GM19324 (cell line): ENCODE results near the gene ERC1.

ENCODE experiments used
- ATAC-seq: cut with Tn5 transposase; IDR thresholded peaks from one replicate; pipeline ENCODE4 v1.9.1; 2021; ENCODE audit warnings: mild to moderate bottlenecking, moderate library complexity; ENCODE audit not compliant: unreplicated experiment, low FRiP score

The ERC1 gene

DNA sequence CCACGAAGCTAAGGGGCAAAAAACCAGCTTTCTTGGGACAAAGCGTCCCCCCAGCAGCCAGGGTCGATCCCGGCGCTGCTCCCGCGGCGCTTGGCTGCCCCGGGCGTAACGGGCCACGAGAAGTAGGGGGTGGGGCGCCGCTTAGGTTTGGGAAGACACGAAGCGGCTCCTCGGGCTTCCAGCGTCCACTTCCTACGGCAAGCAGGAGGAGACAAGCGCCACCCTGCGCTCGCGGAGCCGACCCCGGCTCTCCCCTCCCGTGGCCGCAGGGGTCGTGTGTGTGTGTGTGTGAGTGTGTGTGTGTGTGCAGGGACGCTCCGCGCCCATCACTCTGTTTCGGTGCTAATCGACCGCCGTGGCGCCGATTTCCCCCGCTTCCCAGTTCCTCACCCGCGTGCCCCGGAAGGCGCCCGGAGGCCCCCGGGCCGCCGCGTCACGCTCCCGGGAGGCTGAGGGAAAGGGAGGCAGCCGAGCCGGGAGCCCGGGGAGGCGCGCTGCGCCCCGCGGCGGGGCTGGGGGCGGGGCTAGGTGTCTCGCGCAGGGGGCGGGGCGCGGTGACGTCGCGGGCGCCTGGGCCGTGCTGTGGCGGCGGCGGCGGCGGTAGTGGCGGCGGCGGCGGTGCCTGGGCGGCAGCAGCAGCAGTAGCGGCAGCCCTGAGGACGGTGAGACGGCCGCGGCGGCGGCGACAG lies at the start of gene ERC1:
Gene ERC1 (plus strand): TSS at position 563 of the 689 bp plus-strand sequence. CDS start 36,681 bp downstream, outside the sequence.
- ATAC-seq = peak; percentile 88

DNA sequence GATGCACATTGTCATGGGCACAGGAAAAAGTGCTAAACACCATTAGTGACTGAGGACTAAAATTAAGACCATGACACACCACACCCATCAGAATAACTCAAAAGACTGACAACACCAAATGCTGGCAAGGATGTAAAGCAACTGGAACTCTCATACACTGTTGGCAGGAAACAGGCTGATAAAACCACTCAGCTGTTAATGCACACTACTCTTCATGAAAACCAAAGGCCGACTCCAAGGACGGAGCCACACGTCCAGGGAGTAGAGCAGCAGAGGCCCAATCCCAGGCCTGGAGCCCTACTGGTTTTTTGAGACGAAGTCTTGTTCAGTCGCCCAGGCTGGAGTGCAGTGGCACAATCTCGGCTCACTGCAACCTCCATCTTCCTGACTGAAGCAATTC lies 48.0 kb upstream of the ERC1 start:
- ATAC-seq = no peak

DNA sequence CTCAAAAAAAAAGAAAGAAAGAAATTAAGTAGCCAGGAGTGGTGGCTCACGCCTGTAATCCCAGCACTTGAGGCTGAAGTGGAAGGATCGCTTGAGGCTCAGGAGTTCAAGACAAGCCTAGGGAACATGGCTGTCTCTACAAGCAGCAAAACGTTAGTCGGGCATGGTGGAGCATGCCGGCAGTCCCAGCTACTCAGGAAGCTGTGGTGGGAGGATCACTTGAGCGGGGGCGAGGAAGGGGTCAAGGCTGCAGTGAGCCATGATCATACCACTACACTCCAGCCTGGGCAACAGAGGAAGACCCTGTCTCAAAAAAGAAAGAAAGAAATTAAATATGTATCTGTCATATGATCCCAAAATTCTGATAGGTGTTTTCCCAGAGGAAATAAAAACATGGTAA lies 46.8 kb upstream of the ERC1 start:
- no peak for ATAC-seq

DNA sequence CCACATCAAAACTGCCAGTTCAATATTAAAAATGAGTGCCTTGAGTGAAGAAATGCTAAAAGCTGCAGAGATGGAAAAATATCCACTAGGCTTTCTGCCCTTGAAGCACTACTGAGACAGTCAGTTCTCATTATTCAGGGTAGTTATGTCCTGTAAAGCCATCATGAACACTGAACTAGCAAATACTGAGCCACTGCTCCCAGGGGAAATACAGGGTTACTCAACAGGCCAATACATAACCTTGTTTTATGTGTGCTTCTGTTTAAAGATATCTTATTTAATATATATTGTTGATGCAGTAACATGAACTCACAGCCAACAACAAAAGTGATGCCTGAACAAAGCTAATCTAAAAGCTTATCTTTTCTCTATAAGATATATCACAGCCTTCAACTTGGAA lies 44.8 kb upstream of the ERC1 start:
- no peak for ATAC-seq

DNA sequence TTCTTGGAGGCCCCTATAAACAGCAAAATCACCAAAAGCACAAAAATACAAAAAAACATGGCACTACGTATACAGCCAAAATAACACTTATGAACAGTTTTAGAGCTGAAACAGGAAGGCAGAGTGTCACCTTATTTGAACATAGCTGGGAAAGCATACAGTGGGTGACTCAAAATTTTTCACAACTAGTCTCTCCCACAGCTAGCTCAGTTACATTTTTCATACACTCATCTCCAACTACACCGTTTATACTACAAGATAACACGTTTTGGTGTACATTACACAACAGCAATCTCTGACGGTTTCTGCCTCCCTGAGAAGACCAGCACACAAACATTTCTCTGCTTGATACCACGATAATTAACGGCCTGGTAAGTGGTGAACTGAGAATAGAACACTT lies 44.4 kb upstream of the ERC1 start:
- ATAC-seq = no peak

DNA sequence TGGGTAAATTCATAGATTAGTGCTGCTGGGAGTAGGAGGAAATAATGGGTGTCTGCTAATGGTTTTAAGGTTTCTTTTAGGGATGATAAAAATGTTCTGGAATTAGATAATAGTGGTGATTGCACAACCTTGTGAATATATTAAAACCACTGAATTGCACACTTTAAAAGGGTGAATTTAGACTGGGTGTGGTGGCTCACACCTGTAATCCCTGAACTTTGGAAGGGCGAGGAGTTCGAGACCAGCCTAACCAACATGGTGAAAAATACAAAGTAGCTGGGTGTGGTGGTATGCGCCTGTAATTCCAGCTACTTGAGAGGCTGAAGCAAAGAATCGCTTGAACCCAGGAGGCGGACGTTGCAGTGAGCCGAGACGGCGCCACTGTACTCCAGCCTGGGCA lies 42.8 kb upstream of the ERC1 start:
- ATAC-seq = no peak

DNA sequence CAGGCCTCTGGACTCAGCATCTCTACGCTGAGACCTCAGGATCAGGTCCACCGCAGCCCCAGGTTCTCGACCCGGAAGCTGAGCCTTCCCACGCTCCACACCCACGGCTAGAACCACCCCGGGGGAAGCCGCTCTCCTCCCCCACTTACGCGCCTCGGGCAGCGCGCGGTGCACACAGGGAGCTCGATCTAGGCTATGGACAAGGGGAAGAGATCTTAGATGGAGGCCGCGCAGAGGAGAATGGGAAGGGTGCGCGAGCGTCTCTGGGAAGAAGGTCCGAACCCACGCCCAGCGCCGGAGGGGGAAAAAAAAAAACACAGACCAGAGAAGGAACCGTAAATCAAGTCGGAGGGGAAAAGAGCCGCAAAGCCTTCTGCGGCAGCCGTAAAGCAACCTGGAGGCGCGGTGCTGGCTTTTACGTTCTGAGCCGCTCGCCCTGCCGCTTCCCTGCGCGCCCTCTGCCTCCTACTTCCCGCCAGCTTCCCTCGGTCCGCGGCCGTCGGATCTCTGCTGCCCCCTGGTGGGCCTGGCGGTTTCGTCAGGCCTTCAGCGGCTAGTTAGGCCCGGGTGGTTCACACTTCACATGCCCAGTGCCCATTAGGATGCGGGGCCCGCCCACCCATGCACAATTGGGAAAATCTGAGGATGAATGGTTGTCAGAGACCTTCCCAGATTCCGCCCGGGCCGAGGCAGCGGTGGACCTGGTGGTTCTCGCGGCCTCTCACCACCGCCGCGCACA lies 41.4 kb upstream of the ERC1 start, which contains the start of gene RAD52:
Gene RAD52 (minus strand): TSS at position 242 of the 739 bp plus-strand sequence. CDS start 16,636 bp downstream, outside the sequence.
- ATAC-seq = peak; percentile 90

DNA sequence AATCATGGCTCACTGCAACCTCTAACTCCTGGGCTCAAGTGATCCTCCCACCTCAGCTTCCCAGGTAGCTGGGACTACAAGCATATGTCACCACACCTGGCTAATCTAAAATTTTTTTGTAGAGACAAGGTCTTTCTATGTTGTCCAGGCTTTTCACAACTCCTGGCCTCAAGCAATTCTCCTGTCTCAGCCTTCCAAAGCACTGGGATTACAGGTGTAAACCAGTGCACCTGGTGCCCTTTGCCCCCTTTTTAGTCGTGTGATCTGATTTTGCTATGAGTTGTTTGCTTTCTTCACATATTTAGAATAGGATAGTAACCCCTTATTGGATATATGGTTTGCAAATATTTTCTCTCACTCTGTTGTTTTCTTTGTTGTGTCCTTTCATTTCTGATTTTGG lies 39.8 kb upstream of the ERC1 start:
- no peak for ATAC-seq

DNA sequence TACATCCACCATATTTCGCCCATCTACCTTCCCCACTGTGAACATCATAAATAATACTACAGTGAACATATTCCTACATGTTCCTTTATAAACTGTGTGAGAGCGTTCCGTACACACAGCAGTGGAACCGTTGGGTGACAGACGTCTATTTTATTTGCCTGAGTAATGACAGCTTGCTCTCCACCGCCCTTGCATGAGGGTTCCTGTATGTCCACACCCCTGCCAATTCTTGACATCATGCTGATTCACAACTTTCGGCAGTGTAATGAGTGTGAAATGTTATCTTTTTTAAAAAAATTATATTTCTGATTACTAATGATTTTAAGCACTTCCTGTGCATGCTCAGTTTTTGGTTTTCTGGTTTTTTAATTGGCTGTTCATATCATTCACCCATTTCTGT lies 37.2 kb upstream of the ERC1 start:
- no peak for ATAC-seq

DNA sequence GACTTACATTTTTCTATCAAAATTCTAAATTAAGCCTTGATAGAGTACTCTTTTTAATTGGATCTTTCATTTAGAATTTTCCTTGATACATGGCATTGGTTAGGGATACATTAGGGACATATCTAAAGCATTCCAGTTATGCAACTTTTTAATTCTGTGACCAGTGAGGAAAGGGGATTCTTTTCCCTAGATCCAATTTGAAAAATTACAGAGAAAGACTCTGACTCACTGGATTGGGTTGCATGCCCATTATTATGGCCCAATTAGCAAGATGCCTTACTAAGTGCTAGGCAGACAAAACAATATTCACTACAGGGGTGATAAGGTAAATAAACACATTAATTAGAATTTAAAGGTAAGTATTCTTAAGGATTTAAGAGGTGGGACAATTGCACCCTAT lies 36.3 kb upstream of the ERC1 start:
- ATAC-seq = no peak

DNA sequence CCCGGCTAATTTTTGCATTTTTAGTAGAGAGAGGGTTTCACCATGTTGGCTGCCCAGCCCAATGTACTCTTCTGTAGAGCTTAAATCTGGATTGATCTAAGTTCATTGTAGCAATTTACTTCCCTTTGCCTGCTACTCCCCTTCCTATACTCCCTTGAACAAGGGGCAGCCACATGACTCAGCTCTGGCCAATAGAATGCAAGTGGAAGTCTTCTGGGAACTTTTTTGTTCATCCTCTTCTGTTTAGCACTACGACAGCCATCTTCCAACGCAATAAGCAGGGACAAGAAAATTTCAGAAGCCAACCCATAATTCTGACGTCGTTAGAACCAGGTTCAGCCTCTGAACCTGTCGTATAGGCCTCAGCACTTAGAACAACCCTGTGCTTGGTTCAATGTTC lies 35.1 kb upstream of the ERC1 start:
- ATAC-seq = no peak

DNA sequence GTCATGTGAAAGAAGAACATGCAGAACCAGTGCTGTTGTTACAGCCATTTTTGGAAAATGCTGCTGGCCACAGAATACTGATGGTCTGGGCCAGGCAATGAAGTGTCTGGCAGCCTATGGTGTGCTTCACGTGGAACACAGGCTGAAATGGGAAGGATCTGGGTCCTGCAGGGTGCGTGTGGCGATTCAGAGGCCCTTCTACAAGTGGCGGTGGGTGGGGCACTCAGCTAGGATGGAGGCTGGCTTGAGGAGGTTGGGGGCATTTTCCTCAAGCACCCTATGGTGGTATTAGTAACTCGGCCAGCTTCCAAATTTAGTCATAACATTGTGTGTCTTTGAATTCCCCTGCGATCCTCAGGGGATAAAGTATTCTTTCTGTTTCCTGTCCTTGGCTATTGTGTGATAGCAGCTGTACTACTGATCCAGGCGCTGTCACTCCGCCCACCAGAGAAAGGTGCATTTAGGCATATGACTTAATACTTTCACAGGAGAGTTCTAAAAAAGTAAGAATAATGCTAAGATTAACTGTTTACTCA lies 32.4 kb upstream of the ERC1 start:
- no peak for ATAC-seq

DNA sequence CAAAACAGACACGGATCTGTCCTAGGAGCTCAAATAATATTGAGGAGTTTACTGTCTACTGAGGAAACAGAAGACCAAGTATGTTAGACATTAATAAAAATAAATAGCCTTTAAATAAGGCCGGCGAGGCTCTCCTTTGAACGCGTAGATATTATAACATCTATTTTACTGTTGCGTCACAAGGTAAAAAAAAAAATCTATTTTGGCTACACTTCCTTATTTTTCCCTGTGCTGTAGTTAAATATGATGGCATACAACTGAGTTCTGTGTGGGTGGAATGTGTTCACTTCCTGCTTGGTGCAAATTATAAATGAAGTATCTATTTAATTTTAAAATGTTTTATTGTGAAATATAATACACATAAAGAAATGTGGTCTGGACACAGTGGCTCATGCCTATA lies 24.3 kb upstream of the ERC1 start:
- ATAC-seq = no peak

DNA sequence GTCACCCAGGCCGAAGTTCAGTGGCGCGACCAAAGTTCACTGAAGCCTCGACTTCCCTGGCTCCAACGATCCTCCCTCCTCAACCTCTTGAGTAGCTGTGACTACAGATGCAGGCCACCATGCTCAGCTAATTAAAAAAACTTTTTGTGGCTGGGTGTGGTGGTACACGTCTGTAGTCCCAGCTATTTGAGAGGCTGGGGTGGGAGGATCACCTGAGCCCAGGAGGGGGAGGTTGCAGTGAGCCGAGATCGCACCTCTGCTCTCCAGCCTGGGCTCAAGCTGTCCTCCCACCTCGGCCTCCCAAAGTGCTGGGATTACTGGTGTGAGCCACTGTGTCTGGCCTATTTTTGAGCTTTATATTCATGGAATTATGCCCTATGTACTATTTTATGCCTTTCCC lies 23.4 kb upstream of the ERC1 start:
- ATAC-seq = no peak

DNA sequence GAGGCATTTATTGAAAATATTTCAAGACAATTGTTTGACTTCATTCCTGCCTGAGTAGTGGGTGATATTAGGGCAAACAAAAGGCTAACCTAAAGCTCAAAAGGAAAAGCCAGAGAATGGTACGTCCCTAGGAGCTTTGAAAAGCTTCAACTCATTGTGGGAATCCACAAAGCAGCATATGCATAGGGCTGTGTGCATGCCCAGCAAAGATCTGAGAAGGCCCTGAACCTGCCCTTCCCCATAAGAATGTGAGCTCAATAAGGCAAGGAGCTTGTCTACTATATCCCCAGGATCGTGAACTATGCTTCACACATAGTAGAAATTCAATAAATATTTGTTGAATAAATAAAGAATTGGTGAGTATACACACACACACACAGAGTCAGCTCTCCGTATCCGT lies 22.5 kb upstream of the ERC1 start:
- ATAC-seq = no peak

DNA sequence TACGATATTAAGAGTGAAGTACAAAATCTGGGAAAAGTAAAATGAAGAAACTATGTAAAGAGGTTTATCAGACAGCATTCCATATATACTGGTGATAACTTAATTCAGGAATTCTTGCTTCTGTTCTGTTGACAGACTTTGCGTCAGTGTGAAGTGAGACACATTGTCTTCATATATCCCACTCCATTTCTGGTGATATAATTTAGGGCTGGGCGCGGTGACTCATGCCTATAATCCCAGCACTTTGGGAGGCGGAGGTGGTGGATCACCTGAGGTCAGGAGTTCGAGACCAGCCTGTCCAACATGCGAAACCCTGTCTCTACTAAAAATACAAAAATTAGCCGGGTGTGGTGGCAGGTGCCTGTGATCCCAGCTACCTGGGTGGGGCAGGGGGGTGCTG lies 21.2 kb upstream of the ERC1 start:
- no peak for ATAC-seq

DNA sequence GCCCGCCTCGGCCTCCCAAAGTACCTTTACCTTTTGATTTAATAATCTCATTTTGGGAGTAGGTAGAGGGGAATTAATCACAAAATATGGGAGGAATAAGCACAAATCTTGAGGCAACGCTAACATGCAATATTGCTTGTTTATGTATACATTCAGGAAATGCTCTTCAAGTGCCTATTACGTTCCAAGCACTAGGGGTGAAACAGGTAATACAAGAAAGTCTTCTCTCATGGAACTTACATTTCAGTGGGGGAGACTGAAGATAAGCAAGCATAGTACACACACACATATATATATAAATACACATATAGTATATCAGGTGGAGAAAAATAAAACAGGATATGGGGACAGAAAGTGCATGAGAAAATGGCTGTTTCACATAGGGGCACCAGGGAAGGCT lies 19.0 kb upstream of the ERC1 start:
- no peak for ATAC-seq

DNA sequence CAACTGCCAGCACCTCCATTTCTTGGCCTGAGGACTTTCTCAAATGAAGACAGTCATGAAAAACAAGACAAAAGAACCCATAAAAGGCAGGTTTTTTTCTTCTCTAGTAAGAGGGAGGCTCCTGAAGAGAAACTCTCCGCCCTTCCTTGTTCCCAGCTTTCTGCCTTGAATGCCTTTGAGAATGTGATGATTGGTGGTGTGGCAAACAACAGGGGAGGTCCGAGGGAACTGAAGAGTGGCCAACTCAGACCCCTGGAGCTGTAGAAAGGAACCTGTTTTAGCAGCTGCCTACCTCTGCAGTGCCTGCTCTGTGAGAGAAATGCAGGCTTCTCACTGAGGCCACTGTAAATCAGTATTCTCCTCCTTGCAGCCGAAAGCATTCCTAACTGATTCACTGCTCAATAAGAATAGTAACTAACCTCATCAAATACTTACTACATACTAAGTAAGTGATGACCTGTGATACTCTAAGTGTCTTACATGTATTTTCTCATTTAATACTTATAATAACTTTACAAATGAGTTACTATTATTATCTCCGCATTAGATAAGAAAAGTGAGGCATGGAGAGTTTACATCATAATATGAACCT lies 16.7 kb upstream of the ERC1 start:
- no peak for ATAC-seq

DNA sequence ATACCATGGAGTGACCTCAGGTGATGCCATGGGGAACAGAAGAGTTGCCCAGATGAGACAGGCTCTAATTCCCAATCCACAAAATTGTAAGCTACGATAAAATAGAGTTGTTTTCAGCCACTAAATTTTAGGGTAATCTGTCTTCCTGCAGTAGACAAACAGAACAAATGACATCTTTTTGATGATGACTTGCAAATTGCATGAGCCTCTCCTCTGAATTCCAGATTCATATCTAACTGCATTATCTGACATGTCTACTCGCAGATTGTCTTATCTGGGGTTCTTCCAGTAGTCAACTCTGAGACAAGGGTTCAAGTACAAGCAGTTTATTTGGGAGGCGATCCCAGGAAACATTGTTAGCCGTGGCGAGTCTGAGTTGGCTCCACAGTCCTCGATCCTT lies 14.4 kb upstream of the ERC1 start:
- no peak for ATAC-seq

DNA sequence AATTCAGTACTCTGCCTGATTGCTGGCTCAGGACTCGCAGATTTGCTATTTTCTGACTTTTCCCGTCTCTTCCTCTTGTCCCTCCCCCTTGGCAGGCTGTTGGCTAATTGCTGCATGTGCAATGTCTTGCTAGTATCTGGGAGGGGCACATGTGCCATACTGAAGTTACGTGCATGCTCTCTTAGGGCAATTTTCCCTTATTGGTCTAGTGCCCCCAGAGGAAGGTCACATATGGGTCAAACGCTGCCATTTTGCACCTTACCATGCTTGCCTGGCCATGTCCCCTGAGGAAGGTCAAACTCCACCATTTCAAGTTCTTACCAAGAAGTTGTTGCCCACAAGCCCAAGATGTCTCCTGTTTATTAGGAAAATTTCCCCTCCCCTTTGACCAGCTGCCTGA lies 13.9 kb upstream of the ERC1 start:
- ATAC-seq = no peak

DNA sequence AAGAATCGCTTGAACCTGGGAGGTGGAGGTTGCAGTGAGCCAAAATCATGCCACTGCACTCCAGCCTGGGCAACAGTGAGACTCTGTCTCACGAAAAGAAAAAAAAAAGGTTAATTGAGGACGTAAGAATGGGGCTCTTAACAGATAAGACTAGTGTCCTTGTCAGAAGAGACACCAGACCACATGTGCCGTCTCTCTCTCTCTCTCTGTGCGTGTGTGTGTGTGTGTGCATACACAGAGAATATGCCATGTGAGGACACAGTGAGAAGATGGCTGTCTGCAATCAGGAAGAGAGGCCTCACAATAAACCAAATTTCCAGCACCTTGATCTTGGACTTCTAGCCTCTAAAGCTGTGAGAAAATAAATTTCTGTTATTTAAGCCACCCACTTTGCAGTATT lies 11.7 kb upstream of the ERC1 start:
- no peak for ATAC-seq
